ENCODE data around the gene PDE3B.

PDE3B gene

GRCh38 chr11:14636119-14636518 lies 7.5 kb upstream of the PDE3B start:
- Histone ChIP-seq H4K5ac (ENCODE audit: low read length) (no peak overlapping the region), H2BK5ac (ENCODE audit: low read length) (no peak overlapping the region), H3K4me3 (ENCODE audit: low read length) (no peak overlapping the region), H3K9ac (ENCODE audit: low read length) (no peak overlapping the region), H3K18ac (ENCODE audit: low read length) (no peak overlapping the region), H2BK120ac (ENCODE audit: low read depth, low read length) (no peak overlapping the region), H3K36me3 (ENCODE audit: control insufficient read depth, insufficient read depth, low read length) (no peaks in the 10 kb centered on the region), H3K56ac (ENCODE audit: low read length) (no peak overlapping the region), H2BK15ac (replicated peaks; ENCODE audit: low read depth) (no peak overlapping the region), H3K79me1 (ENCODE audit: low read length) (no peaks in the 10 kb centered on the region), H3K79me2 (ENCODE audit: control insufficient read depth, insufficient read depth, low read length) (no peaks in the 10 kb centered on the region), H4K8ac (ENCODE audit: low read depth, low read length) (no peak overlapping the region), H3K4ac (ENCODE audit: low read depth, low read length) (no peak overlapping the region), H2AK5ac (ENCODE audit: low read length) (no peak overlapping the region), H3K27me3 (ENCODE audit: insufficient read depth, low read length, poor library complexity) (no peaks in the 10 kb centered on the region), H3K4me1 (ENCODE audit: control insufficient read depth, low read depth, low read length) (no peaks in the 10 kb centered on the region), H3K4me2 (ENCODE audit: low read length) (no peak overlapping the region), H3K23ac (ENCODE audit: low read length) (no peak overlapping the region), H3K27ac (ENCODE audit: low read depth, low read length) (no peak overlapping the region)
- no CpG with 5 or more reads among the region's 1 CpG for WGBS (ENCODE audit: extremely low coverage, insufficient coverage, low lambda C conversion rate)
- DNase-seq, result no peak

DNA sequence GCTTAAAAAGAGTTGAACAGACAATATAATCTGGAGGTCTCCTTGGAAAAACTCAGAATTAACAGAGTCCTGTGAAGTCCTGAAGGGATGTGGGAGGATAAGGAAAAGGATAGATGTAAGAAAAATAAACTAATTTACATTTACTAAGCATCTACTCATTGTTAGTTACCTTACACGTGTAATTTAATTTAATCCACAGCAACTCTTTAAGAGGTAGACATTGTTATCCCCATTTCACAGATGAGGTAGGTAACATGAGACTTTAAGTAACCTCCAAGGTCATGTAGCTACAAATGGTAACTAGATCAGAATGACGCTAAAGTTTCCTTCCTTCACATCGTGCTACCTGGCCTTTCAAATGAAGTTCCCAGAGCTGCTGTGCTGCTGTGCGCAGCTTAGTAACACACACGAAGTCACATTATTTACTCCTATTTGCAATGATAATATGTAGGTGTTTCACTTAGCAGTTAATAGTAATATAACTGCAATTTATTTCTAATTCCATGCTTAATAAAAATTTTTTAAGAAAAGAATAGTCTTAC lies 5.7 kb upstream of the PDE3B start:
- H2BK120ac ChIP-seq (ENCODE audit: low read depth, low read length), result no peak overlapping the region
- no peak overlapping the region for H3K18ac ChIP-seq (ENCODE audit: low read length)
- no peak overlapping the region for H3K4ac ChIP-seq (ENCODE audit: low read depth, low read length)
- H4K5ac ChIP-seq (ENCODE audit: low read length), result no peak overlapping the region
- no peak overlapping the region for H3K4me3 ChIP-seq (ENCODE audit: low read length)
- no peak overlapping the region for H3K23ac ChIP-seq (ENCODE audit: low read length)
- WGBS (ENCODE audit: extremely low coverage, insufficient coverage, low lambda C conversion rate), result no CpG with 5 or more reads among the region's 5 CpGs
- no peaks in the 10 kb centered on the region for H3K36me3 ChIP-seq (ENCODE audit: control insufficient read depth, insufficient read depth, low read length)
- H2BK15ac ChIP-seq (replicated peaks; ENCODE audit: low read depth), result no peak overlapping the region
- no peak overlapping the region for H2AK5ac ChIP-seq (ENCODE audit: low read length)
- no peaks in the 10 kb centered on the region for H3K4me1 ChIP-seq (ENCODE audit: control insufficient read depth, low read depth, low read length)
- no peak overlapping the region for H3K4me2 ChIP-seq (ENCODE audit: low read length)
- H3K27me3 ChIP-seq (ENCODE audit: insufficient read depth, low read length, poor library complexity), result no peaks in the 10 kb centered on the region
- DNase-seq, result no peak
- H3K56ac ChIP-seq (ENCODE audit: low read length), result no peak overlapping the region
- no peak overlapping the region for H4K8ac ChIP-seq (ENCODE audit: low read depth, low read length)
- no peaks in the 10 kb centered on the region for H3K79me1 ChIP-seq (ENCODE audit: low read length)
- H2BK5ac ChIP-seq (ENCODE audit: low read length), result no peak overlapping the region
- no peak overlapping the region for H3K27ac ChIP-seq (ENCODE audit: low read depth, low read length)
- no peaks in the 10 kb centered on the region for H3K79me2 ChIP-seq (ENCODE audit: control insufficient read depth, insufficient read depth, low read length)
- no peak overlapping the region for H3K9ac ChIP-seq (ENCODE audit: low read length)

DNA sequence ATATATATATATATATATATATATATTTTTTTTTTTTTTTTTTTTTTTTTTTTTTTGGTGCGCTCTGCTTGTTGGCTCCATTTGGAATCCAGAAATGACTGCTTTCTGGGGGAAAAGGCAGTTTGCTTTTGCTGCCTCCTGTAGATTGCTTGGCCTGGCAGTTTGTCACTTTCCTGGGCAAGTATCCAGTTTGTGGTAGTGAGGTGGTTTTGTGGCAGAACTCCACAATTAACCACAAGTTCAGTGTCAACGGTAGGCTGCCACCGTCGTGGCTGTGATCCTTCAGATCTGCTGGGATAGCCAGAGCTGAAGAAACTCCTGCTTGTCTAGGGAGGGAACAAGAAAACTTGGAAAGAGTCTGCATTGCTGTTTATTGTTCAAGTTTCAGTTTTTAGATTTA lies 5.0 kb upstream of the PDE3B start:
- no peak overlapping the region for H2BK5ac ChIP-seq (ENCODE audit: low read length)
- H3K27ac ChIP-seq (ENCODE audit: low read depth, low read length), result no peak overlapping the region
- no peaks in the 10 kb centered on the region for H3K4me1 ChIP-seq (ENCODE audit: control insufficient read depth, low read depth, low read length)
- H3K4me3 ChIP-seq (ENCODE audit: low read length), result no peak overlapping the region
- H3K56ac ChIP-seq (ENCODE audit: low read length), result no peak overlapping the region
- no peak overlapping the region for H3K4me2 ChIP-seq (ENCODE audit: low read length)
- H3K23ac ChIP-seq (ENCODE audit: low read length), result no peak overlapping the region
- no peak overlapping the region for H2BK15ac ChIP-seq (replicated peaks; ENCODE audit: low read depth)
- WGBS (ENCODE audit: extremely low coverage, insufficient coverage, low lambda C conversion rate), result no CpG with 5 or more reads among the region's 4 CpGs
- no peaks in the 10 kb centered on the region for H3K79me2 ChIP-seq (ENCODE audit: control insufficient read depth, insufficient read depth, low read length)
- no peak overlapping the region for H3K9ac ChIP-seq (ENCODE audit: low read length)
- H3K79me1 ChIP-seq (ENCODE audit: low read length), result no peaks in the 10 kb centered on the region
- no peak overlapping the region for H2AK5ac ChIP-seq (ENCODE audit: low read length)
- DNase-seq, result no peak
- H2BK120ac ChIP-seq (ENCODE audit: low read depth, low read length), result no peak overlapping the region
- no peak overlapping the region for H3K4ac ChIP-seq (ENCODE audit: low read depth, low read length)
- no peak overlapping the region for H4K5ac ChIP-seq (ENCODE audit: low read length)
- no peak overlapping the region for H4K8ac ChIP-seq (ENCODE audit: low read depth, low read length)
- H3K18ac ChIP-seq (ENCODE audit: low read length), result no peak overlapping the region
- H3K27me3 ChIP-seq (ENCODE audit: insufficient read depth, low read length, poor library complexity), result no peaks in the 10 kb centered on the region
- no peaks in the 10 kb centered on the region for H3K36me3 ChIP-seq (ENCODE audit: control insufficient read depth, insufficient read depth, low read length)

DNA sequence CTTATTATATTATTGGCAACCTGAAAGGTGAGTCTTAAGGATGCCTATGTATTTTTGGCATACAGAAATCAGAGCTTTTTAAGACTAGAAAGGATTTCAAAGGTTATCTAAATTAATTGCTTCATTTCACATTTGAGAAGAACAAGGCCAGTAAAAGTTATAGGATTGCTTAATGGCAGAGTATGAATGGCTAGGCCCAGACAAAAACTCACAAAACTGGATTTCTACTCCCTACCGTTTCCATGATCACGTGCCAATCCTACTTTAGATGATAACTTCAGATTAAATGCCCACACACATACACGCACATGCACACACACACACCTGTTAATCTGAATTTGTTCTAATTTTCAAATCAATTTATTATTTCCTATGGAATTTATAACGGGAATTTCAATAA lies 1.8 kb upstream of the PDE3B start:
- Histone ChIP-seq H3K79me1 (ENCODE audit: low read length) (peaks cover 2% of the 10 kb centered on the region), H2BK5ac (ENCODE audit: low read length) (no peak overlapping the region), H3K56ac (ENCODE audit: low read length) (no peak overlapping the region), H3K18ac (ENCODE audit: low read length) (no peak overlapping the region), H3K27ac (ENCODE audit: low read depth, low read length) (no peak overlapping the region), H3K27me3 (ENCODE audit: insufficient read depth, low read length, poor library complexity) (no peaks in the 10 kb centered on the region), H2BK120ac (ENCODE audit: low read depth, low read length) (no peak overlapping the region), H3K23ac (ENCODE audit: low read length) (no peak overlapping the region), H3K79me2 (ENCODE audit: control insufficient read depth, insufficient read depth, low read length) (peaks cover 2% of the 10 kb centered on the region), H3K4me3 (ENCODE audit: low read length) (no peak overlapping the region), H3K4me1 (ENCODE audit: control insufficient read depth, low read depth, low read length) (peaks cover 2% of the 10 kb centered on the region), H3K4me2 (ENCODE audit: low read length) (no peak overlapping the region), H3K4ac (ENCODE audit: low read depth, low read length) (no peak overlapping the region), H4K8ac (ENCODE audit: low read depth, low read length) (no peak overlapping the region), H2AK5ac (ENCODE audit: low read length) (no peak overlapping the region), H4K5ac (ENCODE audit: low read length) (no peak overlapping the region), H3K36me3 (ENCODE audit: control insufficient read depth, insufficient read depth, low read length) (no peaks in the 10 kb centered on the region), H3K9ac (ENCODE audit: low read length) (no peak overlapping the region), H2BK15ac (replicated peaks; ENCODE audit: low read depth) (no peak overlapping the region)
- DNase-seq, result no peak
- WGBS (ENCODE audit: extremely low coverage, insufficient coverage, low lambda C conversion rate), result no CpG with 5 or more reads among the region's 4 CpGs

- no peak overlapping the region for H4K5ac ChIP-seq (ENCODE audit: low read length)
- H3K4me1 ChIP-seq (ENCODE audit: control insufficient read depth, low read depth, low read length), result peaks cover 2% of the 10 kb centered on the region
- no peak for DNase-seq
- H3K27me3 ChIP-seq (ENCODE audit: insufficient read depth, low read length, poor library complexity), result no peaks in the 10 kb centered on the region
- WGBS (ENCODE audit: extremely low coverage, insufficient coverage, low lambda C conversion rate), result no CpG with 5 or more reads among the region's 5 CpGs
- no peak overlapping the region for H3K56ac ChIP-seq (ENCODE audit: low read length)
- H2AK5ac ChIP-seq (ENCODE audit: low read length), result no peak overlapping the region
- H3K18ac ChIP-seq (ENCODE audit: low read length), result no peak overlapping the region
- H3K4me3 ChIP-seq (ENCODE audit: low read length), result no peak overlapping the region
- no peaks in the 10 kb centered on the region for H3K36me3 ChIP-seq (ENCODE audit: control insufficient read depth, insufficient read depth, low read length)
- no peak overlapping the region for H4K8ac ChIP-seq (ENCODE audit: low read depth, low read length)
- no peak overlapping the region for H3K27ac ChIP-seq (ENCODE audit: low read depth, low read length)
- no peak overlapping the region for H3K4ac ChIP-seq (ENCODE audit: low read depth, low read length)
- H2BK120ac ChIP-seq (ENCODE audit: low read depth, low read length), result no peak overlapping the region
- peaks cover 2% of the 10 kb centered on the region for H3K79me2 ChIP-seq (ENCODE audit: control insufficient read depth, insufficient read depth, low read length)
- no peak overlapping the region for H3K9ac ChIP-seq (ENCODE audit: low read length)
- no peak overlapping the region for H2BK15ac ChIP-seq (replicated peaks; ENCODE audit: low read depth)
- peaks cover 2% of the 10 kb centered on the region for H3K79me1 ChIP-seq (ENCODE audit: low read length)
- no peak overlapping the region for H3K23ac ChIP-seq (ENCODE audit: low read length)
- H3K4me2 ChIP-seq (ENCODE audit: low read length), result no peak overlapping the region
- no peak overlapping the region for H2BK5ac ChIP-seq (ENCODE audit: low read length)
Observed at GRCh38 chr11:14642453-14642852, 1.2 kb upstream of the PDE3B start.

Measured in mesendoderm (in vitro differentiated cells).